HFF-Myc (cell line): ENCODE measurements around the gene ARRDC4.

Experiments
- DNase-seq: peaks from one replicate; pipeline ENCODE4 v3.0.0-alpha.2; 2011; ENCODE audit warnings: low read depth; ENCODE audit errors: extremely low read depth
- H3K4me3 ChIP-seq: replicated peaks from 2 replicates; pipeline ENCODE4 v1.5.1; 2011; ENCODE audit warnings: low read depth, mild to moderate bottlenecking, control low read depth, low read length
- CTCF ChIP-seq: IDR thresholded peaks from 2 replicates; pipeline ENCODE4 v1.5.1; 2012; ENCODE audit warnings: mild to moderate bottlenecking, low read depth, low read length, control low read depth; ENCODE audit errors: missing control alignments

ARRDC4 gene

GRCh38 chr15:97993310-97993738 is 32.8 kb downstream of the ARRDC4 start:
- no peak for DNase-seq
- TF ChIP-seq CTCF = no peak

DNA sequence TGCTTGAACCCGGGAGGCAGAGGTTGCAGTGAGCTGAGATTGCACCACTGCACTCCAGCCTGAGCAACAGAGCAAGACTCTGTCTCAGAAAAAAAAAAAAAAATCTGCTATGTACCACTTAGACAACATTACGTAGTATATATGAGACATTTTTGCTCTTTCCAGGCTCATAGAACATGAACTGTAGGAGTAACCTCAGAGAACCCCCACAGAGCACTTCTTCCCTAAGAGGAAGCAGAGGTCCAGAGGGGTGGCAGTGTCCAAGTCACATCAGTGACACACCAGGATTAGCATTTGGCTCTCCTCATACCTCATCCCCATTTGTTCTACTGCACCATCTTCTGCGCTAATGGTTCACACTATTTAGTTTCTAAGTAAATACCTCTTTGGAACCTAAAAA is 33.7 kb downstream of the ARRDC4 start:
- H3K4me3 ChIP-seq = no peak overlapping the region
- no peak for DNase-seq
- no peak for TF ChIP-seq CTCF

More at GRCh38 chr15:97993310-97993738, 32.8 kb downstream of the ARRDC4 start:
- no peak overlapping the region for H3K4me3 ChIP-seq

- no peak for DNase-seq
- H3K4me3 ChIP-seq = no peak overlapping the region
- TF ChIP-seq CTCF = no peak
These were observed 34.7 kb downstream of the ARRDC4 start for GRCh38 chr15:97995192-97995591.

DNA sequence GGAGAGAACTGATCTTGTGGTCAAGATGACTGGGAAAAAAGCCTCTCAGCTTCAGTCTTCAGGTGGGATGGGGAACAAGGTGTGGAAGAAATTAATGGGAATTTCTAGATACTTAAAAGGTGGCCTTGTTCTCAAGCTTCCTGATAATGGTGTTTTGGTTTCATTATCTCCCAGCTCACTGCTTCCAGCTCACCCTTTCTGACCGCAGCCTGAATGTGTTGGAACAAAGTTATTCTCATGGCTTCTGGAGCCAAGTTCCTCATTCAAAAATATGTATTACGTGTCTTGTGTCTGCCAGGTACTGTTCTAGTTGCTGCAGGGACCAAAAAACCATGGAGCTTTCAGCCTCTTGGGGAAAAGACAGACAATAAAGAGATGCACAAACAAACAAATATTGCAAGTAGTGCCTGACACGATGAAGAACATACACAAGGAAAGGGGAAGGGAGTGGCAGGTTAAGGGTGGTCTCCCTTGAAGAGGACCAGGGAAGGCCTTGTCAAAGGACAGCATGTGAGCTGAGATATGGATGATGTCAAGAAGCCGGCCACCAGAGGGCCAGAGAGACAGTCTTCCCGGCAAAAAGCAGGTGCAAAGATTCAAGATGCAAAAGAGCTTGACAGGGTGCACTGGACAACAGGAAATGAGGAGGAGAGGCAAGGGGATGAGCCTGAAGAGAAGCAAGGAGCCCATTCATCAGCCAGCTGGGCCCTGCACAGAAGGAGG is 35.5 kb downstream of the ARRDC4 start:
- no peak overlapping the region for H3K4me3 ChIP-seq
- no peak for DNase-seq
- peak; percentile 51 for TF ChIP-seq CTCF

DNA sequence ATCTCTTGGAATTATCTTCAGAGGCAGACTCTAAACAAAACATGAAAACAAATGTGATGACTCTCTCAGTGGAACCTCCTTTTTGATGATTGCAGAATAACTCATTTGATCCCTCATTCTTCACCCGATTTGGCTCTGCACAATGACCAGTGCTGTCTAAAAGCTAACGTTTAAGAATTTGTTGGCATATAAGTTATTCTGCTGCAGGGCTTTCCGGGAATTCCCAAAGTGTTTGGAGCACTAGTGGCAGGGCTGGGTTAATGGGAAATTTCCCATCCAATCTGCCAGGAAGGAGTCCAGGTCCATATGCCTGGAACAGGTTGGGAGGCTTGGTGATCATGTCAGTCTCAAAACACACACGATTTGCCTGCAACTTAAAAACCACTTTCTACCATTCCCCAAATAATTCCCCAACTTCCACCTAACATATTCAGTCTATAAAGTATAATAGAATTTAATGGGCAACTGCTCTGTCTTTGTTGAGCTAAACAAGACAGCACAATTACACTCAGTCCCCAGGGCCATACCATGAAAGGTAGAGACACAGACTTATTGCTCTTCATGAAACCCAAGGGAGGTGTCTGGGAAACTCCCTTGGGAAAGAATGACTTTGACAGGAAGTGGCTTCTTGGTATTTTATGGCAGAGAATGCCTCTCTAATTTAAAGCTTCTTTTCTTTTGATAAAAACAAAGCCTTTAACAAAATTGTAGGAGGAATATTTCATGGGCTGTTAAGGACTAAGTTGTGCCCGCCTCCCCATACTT is 38.0 kb downstream of the ARRDC4 start:
- DNase-seq = no peak
- no peak for TF ChIP-seq CTCF
- no peak overlapping the region for H3K4me3 ChIP-seq

- no peak overlapping the region for H3K4me3 ChIP-seq
- DNase-seq = peak; percentile 20
- no peak for TF ChIP-seq CTCF
These were observed 40.0 kb downstream of the ARRDC4 start for GRCh38 chr15:98000249-98001203.
